K562 (cell line): ENCODE measurements around the gene PRELID3B. TPM values are rescaled to one million over a fixed set of nuclear protein-coding genes. Genes with fewer than 3 reads are reported as not detected.

Experiments
- ATAC-seq: fragments of 200-7000 bp; cut with Tn5 transposase; 3 replicates; pipeline ENCODE4 v1.9.1; 2020; ENCODE audit warnings: moderate library complexity
- BruUV-seq: library from RNA; stranded (reverse); fragments of 400-500 nt; replicated peaks from 2 replicates; lab custom pipeline; 2021; lab: Mats Ljungman, UMichigan
- CTCF ChIA-PET: fragments of 300-600 bp; formaldehyde crosslinking; extraction: SDS; loops from one replicate; lab custom pipeline; 2021; ENCODE audit warnings: low intra/inter-chr PET ratio; lab: Yijun Ruan, JAX
- POLR2A ChIA-PET: fragments of 300-600, 350-650 bp; sonication (Branson Sonifier 250); formaldehyde crosslinking; extraction: SDS; loops from one replicate; lab custom pipeline; 2021; ENCODE audit warnings: antibody characterized with exemption, inconsistent platforms; lab: Yijun Ruan, JAX
- DNase-seq, 4 experiments: peaks; one replicate each; pipeline versions ENCODE4 v3.0.0 to v3.0.0-alpha.2; 2011 to 2018; ENCODE audit warnings: low spot score in 3 of 4, mixed read lengths in 3 of 4; ENCODE audit errors: extremely low read depth in 1 of 4
- FAIRE-seq: peaks from 2 replicates; lab custom pipeline; 2011; peaks lifted over from hg19 to GRCh38; lab: Jason Lieb, UNC
- H2AFZ ChIP-seq: 2 replicates; pipeline ENCODE4 v1.6.0; 2011; ENCODE audit warnings: low read depth, low read length, control low read depth, inconsistent platforms
- H3K27ac ChIP-seq: fragments of 200-600 bp; 3 replicates; pipeline ENCODE4 v1.8.0; 2011; ENCODE audit warnings: low read depth, mild to moderate bottlenecking, control low read depth, inconsistent platforms, low read length, moderate library complexity, mixed read lengths; ENCODE audit errors: extremely low read depth
- H3K27me3 ChIP-seq, 2 experiments: fragments of 300-600 bp in 1 of 2; 2 replicates in 1 of 2; 3 replicates in 1 of 2; pipeline versions ENCODE4 v1.6.0 to v1.8.0; 2011; ENCODE audit warnings: inconsistent platforms in 2 of 2, low read length in 2 of 2, mild to moderate bottlenecking in 1 of 2, mixed read lengths in 1 of 2, moderate library complexity in 1 of 2; ENCODE audit not compliant: control insufficient read depth in 2 of 2, insufficient read depth in 2 of 2
- H3K36me3 ChIP-seq: fragments of 300-600 bp; 3 replicates; pipeline ENCODE4 v1.8.0; 2011; ENCODE audit warnings: mild to moderate bottlenecking, low read length, inconsistent platforms; ENCODE audit not compliant: control insufficient read depth, insufficient read depth
- H3K4me1 ChIP-seq, 2 experiments: fragments of 200-600 bp in 1 of 2; replicated peaks in 1 of 2; 2 replicates in 1 of 2; 3 replicates in 1 of 2; pipeline versions ENCODE4 v1.5.1 to v1.8.0; 2011; ENCODE audit warnings: inconsistent platforms in 2 of 2, low read length in 2 of 2, mild to moderate bottlenecking in 1 of 2, mixed read lengths in 1 of 2, moderate library complexity in 1 of 2; ENCODE audit not compliant: control insufficient read depth in 2 of 2, insufficient read depth in 2 of 2
- H3K4me2 ChIP-seq: 2 replicates; pipeline ENCODE4 v1.6.1; 2011; ENCODE audit warnings: low read length, control low read depth, inconsistent platforms, mixed read lengths; ENCODE audit not compliant: insufficient read depth
- H3K4me3 ChIP-seq: fragments of 200-600 bp; sonication (generic), shearing (Covaris generic); 2 replicates; pipeline ENCODE4 v1.5.1; 2016; ENCODE audit warnings: control low read depth, inconsistent platforms
- H3K79me2 ChIP-seq: fragments of 200-600 bp; 3 replicates; pipeline ENCODE4 v1.8.0; 2011; ENCODE audit warnings: low read length, inconsistent platforms; ENCODE audit not compliant: control insufficient read depth, insufficient read depth
- H3K9ac ChIP-seq, 2 experiments: 2 replicates each; pipeline versions ENCODE4 v1.6.0 to v1.6.1; 2011; ENCODE audit warnings: low read depth in 2 of 2, low read length in 2 of 2, control low read depth in 1 of 2, inconsistent platforms in 1 of 2, mild to moderate bottlenecking in 1 of 2, mixed read lengths in 1 of 2; ENCODE audit not compliant: insufficient read depth in 1 of 2
- H3K9me1 ChIP-seq: one replicate; pipeline ENCODE4 v1.6.0; 2011; ENCODE audit warnings: inconsistent platforms, mild to moderate bottlenecking, low read length, moderate library complexity; ENCODE audit not compliant: control insufficient read depth, insufficient read depth
- H3K9me3 ChIP-seq: replicated peaks from 2 replicates; pipeline ENCODE4 v1.5.1; 2011; ENCODE audit warnings: low read depth, low read length, inconsistent platforms; ENCODE audit not compliant: control insufficient read depth, insufficient read depth
- H4K20me1 ChIP-seq: replicated peaks from 2 replicates; pipeline ENCODE4 v1.6.1; 2011; ENCODE audit warnings: low read length, inconsistent platforms, mixed read lengths; ENCODE audit not compliant: control insufficient read depth, insufficient read depth
- ARID1B ChIP-seq: fragments of 450-650 bp; IDR thresholded peaks from 2 replicates; pipeline ENCODE4 v1.6.1; 2016; ENCODE audit warnings: antibody characterized with exemption, mild to moderate bottlenecking, inconsistent platforms
- CSDE1 ChIP-seq, 2 experiments: fragments of 450-650 bp; IDR thresholded peaks; 2 replicates each; pipeline ENCODE4 v1.6.1; 2016; ENCODE audit warnings: mild to moderate bottlenecking in 1 of 2
- CXXC5 ChIP-seq: fragments of 250-450 bp; sonication (Bioruptor Pico); IDR thresholded peaks from 2 replicates; pipeline ENCODE4 v1.8.0; 2022; ENCODE audit warnings: inconsistent platforms, mild to moderate bottlenecking, moderate library complexity
- HDAC2 ChIP-seq: fragments of 450-650 bp; IDR thresholded peaks from 2 replicates; pipeline ENCODE4 v1.6.1; 2016; ENCODE audit warnings: mild to moderate bottlenecking
- JUN ChIP-seq, 2 experiments: sonication (generic) in 1 of 2; formaldehyde crosslinking in 1 of 2; IDR thresholded peaks; 2 replicates each; pipeline versions ENCODE4 v1.6.1 to v1.8.0; 2012 to 2022; ENCODE audit warnings: borderline replicate concordance in 2 of 2, mild to moderate bottlenecking in 2 of 2, improper control_type of control experiment in 1 of 2, low read depth in 1 of 2, low read length in 1 of 2, missing genetic modification reagents in 1 of 2
- MYC ChIP-seq, 2 experiments: fragments of 250-450 bp in 1 of 2; sonication (Bioruptor Pico) in 1 of 2; IDR thresholded peaks; 2 replicates each; pipeline versions ENCODE4 v1.5.1 to v1.6.1; 2012 to 2021; ENCODE audit warnings: low read depth in 2 of 2, borderline replicate concordance in 1 of 2, improper control_type of control experiment in 1 of 2, low read length in 1 of 2, mild to moderate bottlenecking in 1 of 2, moderate library complexity in 1 of 2
- RBM22 ChIP-seq: fragments of 200-400 bp; formaldehyde crosslinking; IDR thresholded peaks from 2 replicates; pipeline ENCODE4 v1.6.1; 2018; ENCODE audit warnings: low read length, low read depth; ENCODE audit not compliant: poor library complexity, severe bottlenecking
- SLC30A9 ChIP-seq: fragments of 250-450 bp; sonication (Bioruptor Pico); IDR thresholded peaks from 2 replicates; pipeline ENCODE4 v1.8.0; 2022; ENCODE audit warnings: mild to moderate bottlenecking, moderate library complexity
- SMAD2 ChIP-seq: fragments of 150-350 bp; IDR thresholded peaks from 2 replicates; pipeline ENCODE4 v1.6.1; 2014; ENCODE audit warnings: low read depth, mild to moderate bottlenecking, low read length
- TAF1 ChIP-seq: IDR thresholded peaks from 2 replicates; pipeline ENCODE4 v1.6.1; 2011; ENCODE audit warnings: mild to moderate bottlenecking, low read length, moderate library complexity; ENCODE audit not compliant: insufficient read depth, control insufficient read depth, severe bottlenecking; ENCODE audit errors: extremely low read depth
- TEAD1 ChIP-seq, 2 experiments: fragments of 450-650 bp in 1 of 2; sonication (generic) in 1 of 2; formaldehyde crosslinking; IDR thresholded peaks; 2 replicates each; pipeline versions ENCODE4 v1.4.0 to v1.8.0; 2020 to 2022; ENCODE audit warnings: mild to moderate bottlenecking in 2 of 2, missing genetic modification reagents in 1 of 2
- TOE1 ChIP-seq, 2 experiments: fragments of 450-650 bp in 1 of 2; sonication (generic) in 1 of 2; formaldehyde crosslinking in 1 of 2; IDR thresholded peaks; 2 replicates each; pipeline versions ENCODE4 v1.7.1 to v1.8.0; 2016 to 2022; ENCODE audit warnings: borderline replicate concordance in 2 of 2, mild to moderate bottlenecking in 2 of 2, antibody characterized with exemption in 1 of 2, inconsistent platforms in 1 of 2, low read depth in 1 of 2, missing genetic modification reagents in 1 of 2, moderate library complexity in 1 of 2
- TRIM28 ChIP-seq: fragments of 450-650 bp; IDR thresholded peaks from 2 replicates; pipeline ENCODE4 v1.6.1; 2017
- ZBTB26 ChIP-seq: fragments of 450-650 bp; formaldehyde crosslinking; IDR thresholded peaks from 2 replicates; pipeline ENCODE4 v1.4.0; 2022; ENCODE audit warnings: missing genetic modification characterization
- ZFP36 ChIP-seq: fragments of 150-350 bp; IDR thresholded peaks from 2 replicates; pipeline ENCODE4 v1.6.1; 2018; ENCODE audit warnings: low read length, low read depth; ENCODE audit not compliant: partially characterized antibody
- ZNF282 ChIP-seq: sonication (generic); formaldehyde crosslinking; IDR thresholded peaks from 2 replicates; pipeline ENCODE4 v1.8.1; 2023; ENCODE audit warnings: missing genetic modification reagents
- ZNF311 ChIP-seq: fragments of 250-450 bp; sonication (Bioruptor Pico); IDR thresholded peaks from 2 replicates; pipeline ENCODE4 v1.4.0; 2020; ENCODE audit warnings: mild to moderate bottlenecking, moderate library complexity
- WGBS: fragments of 100-300 bp; shearing (Covaris generic); methylation state at CpG from one replicate; pipeline ENCODE4 v1.1.6; 2016; ENCODE audit warnings: low coverage, mixed read lengths; ENCODE audit not compliant: insufficient coverage; ENCODE audit errors: missing lambda C conversion rate; 5-methylcytosine and 5-hydroxymethylcytosine counted together
- in situ Hi-C: fragments of 300-500 bp; cut with MboI; formaldehyde crosslinking; loops from 4 replicates; pipeline ENCODE4 v1.15.0; 2018; ENCODE audit warnings: inconsistent platforms, mixed read lengths
- intact Hi-C: fragments of 100-400 bp; cut with micrococcal nuclease; formaldehyde crosslinking; loops from 2 replicates; pipeline ENCODE4 v1.14.2; 2022
- polyA plus RNA-seq, 8 experiments: library from polyadenylated mRNA; depleted of rRNA in 4 of 8; stranded (reverse) in 5 of 8; unstranded in 3 of 8; fragments of >200 nt; fragmentation: Nextera tagmentation in 2 of 8; fragmentation: Illumina TruSeq in 1 of 8; extraction: Ambion mirVana in 2 of 8; extraction: Trizol in 1 of 8; gene quantifications; 2 replicates each; pipeline versions ENCODE4 v1.2.1 to v1.2.3, GENCODE V29; 2011 to 2014; ENCODE audit warnings: inconsistent platforms in 1 of 8, missing spikeins in 1 of 8
- total RNA-seq, 7 experiments: library from RNA; depleted of rRNA in 6 of 7; stranded (reverse); fragments of >200 nt in 6 of 7; fragmentation: Illumina TruSeq in 2 of 7; extraction: Trizol in 2 of 7; gene quantifications; 2 replicates each; pipeline versions ENCODE4 v1.2.1 to v1.2.3, GENCODE V29; 2011 to 2021; ENCODE audit warnings: low replicate concordance in 1 of 7

PRELID3B gene
- total and polyA plus RNA-seq, 9 of the 15 experiments (the other 6 are each of a cell fraction or from before 2014, with no cell fraction given): 77.0 to 186 (median 101) TPM

- 0 out of 2 replicates have a peak, but pooled peaks have one; percentile 20 for TF ChIP-seq TOE1 (IDR thresholded peaks at IDR 0.05; ENCODE audit: borderline replicate concordance)
- no peak for TF ChIP-seq TOE1 (CRISPR knock-in tag; IDR thresholded peaks at IDR 0.05; ENCODE audit: borderline replicate concordance, low read depth)
- no peak for TF ChIP-seq SLC30A9
- no peak for TF ChIP-seq TEAD1 (CRISPR knock-in tag; IDR thresholded peaks at IDR 0.05)
- no peak for TF ChIP-seq ARID1B
- 0 out of 2 replicates have a peak, but pooled peaks have one; percentile 15 for TF ChIP-seq HDAC2
Observed at GRCh38 chr20:59010321-59010994, 32.1 kb downstream of the PRELID3B start (continued).

- H3K36me3 ChIP-seq: peaks cover 19% of the 10 kb centered on the region; the same call in 2 of the 3 replicates
- no peak overlapping the region for H3K4me2 ChIP-seq
- no peak for TF ChIP-seq SMAD2
- TF ChIP-seq ZNF311: no peak
- TF ChIP-seq JUN (IDR thresholded peaks at IDR 0.05; ENCODE audit: borderline replicate concordance, low read depth, low read length): no peak
- TF ChIP-seq JUN (CRISPR knock-in tag; IDR thresholded peaks at IDR 0.05; ENCODE audit: borderline replicate concordance): no peak
- TF ChIP-seq TAF1: no peak
- no peak for TF ChIP-seq RBM22
- no peak for TF ChIP-seq ZNF282 (CRISPR knock-in tag)
- no peak for TF ChIP-seq CSDE1 (IDR thresholded peaks at IDR 0.05)
- no peak for TF ChIP-seq ZBTB26 (CRISPR knock-in tag)
- TF ChIP-seq TRIM28: no peak
- no peak for TF ChIP-seq ZFP36
- TF ChIP-seq MYC (IDR thresholded peaks at IDR 0.05; ENCODE audit: low read depth, low read length): no peak
- TF ChIP-seq MYC (CRISPR knock-in tag; IDR thresholded peaks at IDR 0.05; ENCODE audit: borderline replicate concordance, low read depth): no peak
- no peak for TF ChIP-seq CXXC5 (CRISPR knock-in tag)
- TF ChIP-seq, all 486 proteins: peak for 0
- POLR2A ChIA-PET: interaction anchor here (0.6 to 4.4 kb wide), 8 partner anchors 10 to 141 kb away, joined by 3 to 25 read pairs (median 6); partner anchors contain the start of genes ATP5F1E and TUBB1
- Histone ChIP-seq H3K4me3 (no peak overlapping the region), H3K27me3 (no peaks in the 10 kb centered on the region), H3K9me1 (peaks cover 6% of the 10 kb centered on the region), H2AFZ (no peak overlapping the region), H3K27ac (no peak overlapping the region), H3K79me2 (peaks cover 35% of the 10 kb centered on the region), H4K20me1 (no peaks in the 10 kb centered on the region; the same call in 1 of the 2 replicates), H3K9me3 (no peaks in the 10 kb centered on the region), H3K9ac (peak overlapping the region in 1 of 2 experiments; percentile 82; a peak in 2 of 4 replicates), H3K4me1 (peaks cover 68 to 91% of the 10 kb centered on the region in 2 experiments)
- 80% methylated on average over 8 of the region's 8 CpGs for WGBS
- in situ Hi-C loops (no loop called here), intact Hi-C loops (no loop called here)
- DNase-seq (no peak), FAIRE-seq (no peak), ATAC-seq (no peak)
- no TSS peak for BruUV-seq
- CTCF ChIA-PET: no interaction called here
Observed at GRCh38 chr20:59008715-59009336, 33.8 kb downstream of the PRELID3B start.
